SK-N-SH (cell line): ENCODE measurements around the gene RBM17. TPM values are rescaled to one million over a fixed set of nuclear protein-coding genes. Genes with fewer than 3 reads are reported as not detected.

ENCODE experiments used
- CTCF ChIA-PET: fragments of 300-600, 350-600 bp; formaldehyde crosslinking; extraction: SDS; loops from one replicate; lab custom pipeline; 2021; lab: Yijun Ruan, JAX
- POLR2A ChIA-PET: fragments of 350-600 bp; sonication (Branson Sonifier 250); formaldehyde crosslinking; extraction: SDS; loops from one replicate; lab custom pipeline; 2020; ENCODE audit warnings: antibody characterized with exemption, inconsistent platforms; lab: Yijun Ruan, JAX
- DNase-seq: peaks from one replicate; pipeline ENCODE4 v3.0.0; 2012
- H2AFZ ChIP-seq: fragments of 200-600 bp; sonication (generic); 2 replicates; pipeline ENCODE4 v1.8.1; 2016; ENCODE audit warnings: antibody characterized with exemption, mild to moderate bottlenecking, low read depth
- H3F3A ChIP-seq: fragments of 200-600 bp; sonication (generic); replicated peaks from 2 replicates; pipeline ENCODE3; 2016; ENCODE audit warnings: antibody characterized with exemption, mild to moderate bottlenecking; ENCODE audit not compliant: insufficient read depth
- H3K27ac ChIP-seq, 2 experiments: fragments of 200-500 bp in 1 of 2; fragments of 200-600 bp in 1 of 2; sonication (Bioruptor generic) in 1 of 2; sonication (generic), shearing (Covaris generic) in 1 of 2; 2 replicates each; pipeline versions ENCODE4 v1.5.1 to v1.6.1; 2014 to 2016; ENCODE audit warnings: low read depth in 2 of 2, inconsistent platforms in 1 of 2, low read length in 1 of 2, mild to moderate bottlenecking in 1 of 2, mixed read lengths in 1 of 2
- H3K27me3 ChIP-seq: fragments of 200-600 bp; sonication (generic), shearing (Covaris generic); 2 replicates; pipeline ENCODE4 v1.6.1; 2016; ENCODE audit warnings: mixed run types; ENCODE audit not compliant: insufficient read depth
- H3K36me3 ChIP-seq, 2 experiments: fragments of 200-500 bp in 1 of 2; fragments of 200-600 bp in 1 of 2; sonication (Bioruptor generic) in 1 of 2; sonication (generic) in 1 of 2; replicated peaks in 1 of 2; 2 replicates each; pipeline versions ENCODE3 to v1.5.1; 2014 to 2016; ENCODE audit warnings: low read length in 1 of 2, mild to moderate bottlenecking in 1 of 2; ENCODE audit not compliant: insufficient read depth in 2 of 2, control insufficient read depth in 1 of 2
- H3K4me1 ChIP-seq, 2 experiments: fragments of 200-500 bp in 1 of 2; fragments of 200-600 bp in 1 of 2; sonication (Bioruptor generic) in 1 of 2; sonication (generic), shearing (Covaris generic) in 1 of 2; 2 replicates each; pipeline versions ENCODE4 v1.5.1 to v1.6.1; 2014 to 2016; ENCODE audit warnings: low read depth in 1 of 2, low read length in 1 of 2, mixed run types in 1 of 2; ENCODE audit not compliant: insufficient read depth in 2 of 2, control insufficient read depth in 1 of 2
- H3K4me2 ChIP-seq: fragments of 200-600 bp; sonication (generic), shearing (Covaris generic); 2 replicates; pipeline ENCODE4 v1.6.1; 2017; ENCODE audit warnings: mixed run types
- H3K4me3 ChIP-seq, 2 experiments: fragments of 200-500 bp in 1 of 2; fragments of 200-600 bp in 1 of 2; sonication (Bioruptor generic) in 1 of 2; sonication (generic), shearing (Covaris generic) in 1 of 2; 2 replicates each; pipeline versions ENCODE4 v1.5.1 to v1.8.1; 2014 to 2016; ENCODE audit warnings: low read depth in 2 of 2, inconsistent platforms in 1 of 2, low read length in 1 of 2, mild to moderate bottlenecking in 1 of 2, mixed read lengths in 1 of 2, moderate library complexity in 1 of 2
- H3K79me2 ChIP-seq: fragments of 200-600 bp; sonication (generic); 2 replicates; pipeline ENCODE4 v1.8.1; 2017; ENCODE audit warnings: mild to moderate bottlenecking; ENCODE audit not compliant: insufficient read depth
- H3K9ac ChIP-seq: fragments of 200-600 bp; sonication (generic); 2 replicates; pipeline ENCODE4 v1.6.1; 2017; ENCODE audit warnings: mixed run types
- H3K9me2 ChIP-seq: fragments of 200-600 bp; sonication (generic); 2 replicates; pipeline ENCODE4 v1.6.1; 2017; ENCODE audit warnings: mixed run types
- H3K9me3 ChIP-seq: fragments of 200-600 bp; sonication (generic); 2 replicates; pipeline ENCODE4 v1.6.1; 2017; ENCODE audit warnings: mixed run types, mild to moderate bottlenecking, moderate library complexity
- H4K20me1 ChIP-seq: fragments of 200-600 bp; sonication (generic); 2 replicates; pipeline ENCODE4 v1.6.1; 2017; ENCODE audit warnings: mild to moderate bottlenecking, mixed run types; ENCODE audit not compliant: insufficient read depth
- ELF1 ChIP-seq: IDR thresholded peaks from 2 replicates; pipeline ENCODE4 v1.4.0; 2012
- EP300 ChIP-seq, 2 experiments: IDR thresholded peaks; 2 replicates each; pipeline versions ENCODE4 v1.4.0 to v1.6.1; 2012; ENCODE audit warnings: borderline replicate concordance in 1 of 2, low read depth in 1 of 2, low read length in 1 of 2
- RFX5 ChIP-seq: IDR thresholded peaks from 2 replicates; pipeline ENCODE4 v1.6.1; 2012; ENCODE audit warnings: mild to moderate bottlenecking, improper control_type of control experiment, low read length
- YY1 ChIP-seq: IDR thresholded peaks from 2 replicates; pipeline ENCODE4 v1.4.0; 2012; ENCODE audit warnings: low read depth, mild to moderate bottlenecking
- WGBS: methylation state at CpG from one replicate; pipeline ENCODE4 v1.1.6; 2017; ENCODE audit warnings: low lambda C conversion rate; 5-methylcytosine and 5-hydroxymethylcytosine counted together
- polyA plus RNA-seq, 3 experiments: library from polyadenylated mRNA; depleted of rRNA; stranded (reverse); fragments of >200 nt; gene quantifications; 2 replicates each; pipeline ENCODE4 v1.2.3, GENCODE V29; 2012
- TF ChIP-seq, protein P1 (sequence below): fragments of 150-350 bp; IDR thresholded peaks from 2 replicates; pipeline ENCODE4 v1.6.1; 2016; ENCODE audit warnings: mild to moderate bottlenecking, low read depth, low read length
- TF ChIP-seq, protein P2 (sequence below): IDR thresholded peaks from 2 replicates; pipeline ENCODE4 v1.4.0; 2012; ENCODE audit warnings: low read depth, borderline replicate concordance
- TF ChIP-seq, protein P3 (sequence below): IDR thresholded peaks from 2 replicates; pipeline ENCODE4 v1.4.0; 2012; ENCODE audit warnings: low read depth

Gene RBM17
- polyA plus RNA-seq, 1 of the 3 experiments (the other 2 are of a cell fraction), result 32.6 TPM

DNA sequence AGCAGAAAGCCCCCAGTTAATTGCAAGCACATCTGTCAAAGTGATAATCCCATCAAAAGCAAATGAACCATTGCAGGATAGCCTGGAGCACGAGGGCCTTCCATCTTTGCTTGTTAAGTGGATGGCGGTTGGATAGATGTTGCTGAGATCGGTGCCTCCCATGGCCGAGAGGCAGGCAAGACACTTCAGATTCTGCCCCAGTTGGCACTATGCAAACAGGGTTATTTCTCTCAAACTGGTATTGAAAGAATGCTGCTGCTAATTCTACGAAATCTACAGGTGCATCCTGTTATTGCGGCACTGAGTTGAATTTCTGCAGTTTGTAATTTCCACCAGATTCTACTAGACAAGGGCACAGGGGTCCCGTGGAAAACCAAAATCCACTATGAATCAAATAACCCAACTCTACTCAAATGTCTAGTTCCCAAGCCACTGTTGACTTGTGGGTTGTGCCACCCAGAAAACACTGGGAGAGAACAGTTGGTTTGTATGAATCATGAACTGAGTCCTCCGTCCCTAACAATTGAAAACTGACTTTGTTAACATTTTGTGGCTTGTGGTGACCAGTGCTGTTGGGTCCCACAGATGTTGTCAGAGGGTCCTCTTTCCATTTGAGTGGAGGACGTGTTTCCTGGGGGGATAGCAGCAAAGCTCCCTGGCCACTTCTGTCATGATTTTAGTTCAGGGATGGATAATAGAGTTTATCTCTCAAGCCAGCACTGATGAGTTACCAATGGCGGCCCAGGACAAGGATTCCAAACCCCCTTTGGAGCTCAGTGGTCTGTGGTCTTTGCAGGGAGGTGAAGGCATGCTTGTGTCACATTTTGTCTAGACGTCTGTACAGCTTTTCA is 19.5 kb upstream of the RBM17 start:
- Histone ChIP-seq H3K4me3 (no peak overlapping the region), H4K20me1 (no peaks in the 10 kb centered on the region), H3K27ac (no peak overlapping the region), H2AFZ (no peak overlapping the region), H3K79me2 (no peaks in the 10 kb centered on the region), H3K9ac (no peak overlapping the region), H3K4me2 (no peak overlapping the region), H3K9me2 (no peaks in the 10 kb centered on the region), H3K36me3 (no peaks in the 10 kb centered on the region), H3F3A (no peaks in the 10 kb centered on the region), H3K27me3 (peaks cover 51% of the 10 kb centered on the region; the same call in 1 of the 2 replicates), H3K9me3 (no peaks in the 10 kb centered on the region), H3K4me1 (no peaks in the 10 kb centered on the region)
- no peak for DNase-seq
- WGBS, result 30% methylated on average over 10 of the region's 11 CpGs
- TF ChIP-seq, protein P1, sequence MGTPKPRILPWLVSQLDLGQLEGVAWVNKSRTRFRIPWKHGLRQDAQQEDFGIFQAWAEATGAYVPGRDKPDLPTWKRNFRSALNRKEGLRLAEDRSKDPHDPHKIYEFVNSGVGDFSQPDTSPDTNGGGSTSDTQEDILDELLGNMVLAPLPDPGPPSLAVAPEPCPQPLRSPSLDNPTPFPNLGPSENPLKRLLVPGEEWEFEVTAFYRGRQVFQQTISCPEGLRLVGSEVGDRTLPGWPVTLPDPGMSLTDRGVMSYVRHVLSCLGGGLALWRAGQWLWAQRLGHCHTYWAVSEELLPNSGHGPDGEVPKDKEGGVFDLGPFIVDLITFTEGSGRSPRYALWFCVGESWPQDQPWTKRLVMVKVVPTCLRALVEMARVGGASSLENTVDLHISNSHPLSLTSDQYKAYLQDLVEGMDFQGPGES, result no peak
- TF ChIP-seq EP300 (IDR thresholded peaks at IDR 0.05; ENCODE audit: borderline replicate concordance in 1 of 2, low read depth in 1 of 2, low read length in 1 of 2), result no peak
- POLR2A ChIA-PET, result no interaction called here
- CTCF ChIA-PET, result interaction anchor here (1.0 to 1.9 kb wide), 3 partner anchors 17 to 332 kb away, joined by 3 to 8 read pairs (median 4); no protein-coding TSS in a partner anchor

DNA sequence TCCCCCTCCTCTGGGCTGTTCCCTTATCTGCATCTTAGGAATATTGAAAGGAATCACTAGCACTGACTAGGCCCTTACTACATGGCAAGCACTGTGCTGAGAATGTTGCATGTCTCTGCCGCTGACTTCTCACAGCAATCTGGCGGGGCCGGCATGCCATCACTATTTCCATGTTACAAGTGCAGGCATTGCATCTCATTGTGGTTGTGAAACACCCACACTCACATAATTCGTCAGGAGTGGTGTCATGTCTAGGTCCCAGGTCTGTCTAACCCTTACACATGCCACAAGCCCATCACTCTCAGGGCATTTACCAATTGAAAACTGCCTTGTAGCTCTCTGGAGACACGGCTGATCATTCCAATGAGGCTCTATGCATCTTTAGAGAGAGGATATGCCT is 18.2 kb upstream of the RBM17 start:
- ChIA-PET POLR2A (no interaction called here), CTCF (interaction anchor here (1.1 to 3.5 kb wide), 2 partner anchors 16 to 335 kb away, joined by 3 to 23 read pairs; no protein-coding TSS in a partner anchor)
- no peak overlapping the region for H3K4me3 ChIP-seq
- H3K79me2 ChIP-seq, result no peaks in the 10 kb centered on the region
- H3K9me3 ChIP-seq, result no peaks in the 10 kb centered on the region
- no peaks in the 10 kb centered on the region for H4K20me1 ChIP-seq
- peaks cover 54% of the 10 kb centered on the region; the same call in 1 of the 2 replicates for H3K27me3 ChIP-seq
- 68% methylated on average over 5 of the region's 5 CpGs for WGBS
- no peak overlapping the region for H2AFZ ChIP-seq
- no peak for DNase-seq
- no peak overlapping the region for H3K27ac ChIP-seq
- H3K36me3 ChIP-seq, result no peaks in the 10 kb centered on the region
- H3K9ac ChIP-seq, result no peak overlapping the region
- no peak for TF ChIP-seq ELF1
- TF ChIP-seq, protein P2, sequence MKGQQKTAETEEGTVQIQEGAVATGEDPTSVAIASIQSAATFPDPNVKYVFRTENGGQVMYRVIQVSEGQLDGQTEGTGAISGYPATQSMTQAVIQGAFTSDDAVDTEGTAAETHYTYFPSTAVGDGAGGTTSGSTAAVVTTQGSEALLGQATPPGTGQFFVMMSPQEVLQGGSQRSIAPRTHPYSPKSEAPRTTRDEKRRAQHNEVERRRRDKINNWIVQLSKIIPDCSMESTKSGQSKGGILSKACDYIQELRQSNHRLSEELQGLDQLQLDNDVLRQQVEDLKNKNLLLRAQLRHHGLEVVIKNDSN, result no peak
- TF ChIP-seq RFX5, result no peak
- TF ChIP-seq, protein P3, sequence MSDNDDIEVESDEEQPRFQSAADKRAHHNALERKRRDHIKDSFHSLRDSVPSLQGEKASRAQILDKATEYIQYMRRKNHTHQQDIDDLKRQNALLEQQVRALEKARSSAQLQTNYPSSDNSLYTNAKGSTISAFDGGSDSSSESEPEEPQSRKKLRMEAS, result no peak
- no peak for TF ChIP-seq YY1
- TF ChIP-seq, protein P1, result no peak
- no peak overlapping the region for H3K4me2 ChIP-seq
- no peaks in the 10 kb centered on the region; a peak in 1 of 4 replicates for H3K4me1 ChIP-seq
- H3F3A ChIP-seq, result no peaks in the 10 kb centered on the region
- H3K9me2 ChIP-seq, result no peaks in the 10 kb centered on the region
